Activated T-cell treated with anti-CD3 and anti-CD28 coated beads, Interleukin-2, amount 50 U/mL, for 1 hour (primary cell): ENCODE measurements around the gene SERPINA9.
"Not testable (repeated sequence)": the region's sequence is repeated elsewhere in the genome, so short reads cannot be mapped to it uniquely, and the experiment has no call there.

Source experiments
- DNase-seq: peaks from one replicate; pipeline ENCODE4 v3.0.0-alpha.2; 2020

Gene SERPINA9

DNA sequence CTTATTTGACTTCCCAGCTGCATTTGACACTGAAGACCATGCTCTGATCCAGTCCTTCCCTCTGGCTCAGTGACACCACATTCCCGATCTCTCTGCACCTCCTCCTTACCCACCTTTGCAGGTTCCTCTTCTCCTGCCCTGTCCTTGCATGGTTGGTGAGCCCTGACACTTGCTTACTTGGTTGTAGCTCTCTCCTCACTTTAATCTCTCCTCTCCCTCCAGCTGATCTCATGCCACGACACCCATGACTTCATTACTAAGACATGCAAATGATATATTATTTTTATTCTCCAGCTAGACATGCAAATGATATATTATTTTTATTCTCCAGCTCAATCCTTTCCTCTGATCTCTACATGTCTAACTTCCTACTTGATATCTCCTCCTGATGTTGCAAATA lies at the start of gene SERPINA9:
SERPINA9 (minus strand) TSS at position 175 of the 400 bp plus-strand sequence. CDS start 6,357 bp downstream, outside the sequence.
- no peak for DNase-seq

DNA sequence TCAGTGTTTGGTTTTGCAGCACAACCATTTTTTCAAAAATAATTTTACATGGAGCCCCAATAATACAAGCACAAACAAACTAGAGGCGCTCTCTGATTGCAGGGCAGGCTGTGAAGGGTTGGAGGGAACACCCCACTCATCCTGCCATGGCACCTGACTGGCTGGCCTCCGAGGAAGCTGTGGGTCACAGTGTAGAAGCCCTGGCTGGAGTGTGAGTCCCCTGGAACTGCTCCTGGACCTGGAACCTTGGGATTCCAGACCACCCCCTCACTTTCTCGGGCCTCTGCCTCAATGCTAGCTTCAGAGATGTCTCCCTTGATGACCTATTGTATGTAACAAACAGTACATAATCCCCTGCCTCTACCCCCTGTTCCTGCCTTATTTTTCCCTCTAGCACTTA lies 48.1 kb upstream of the SERPINA9 start:
- DNase-seq: no peak

- no peak for DNase-seq
These were observed 47.3 kb upstream of the SERPINA9 start for GRCh38 chr14:94523265-94523664.

- DNase-seq: no peak
These were observed 46.2 kb upstream of the SERPINA9 start for GRCh38 chr14:94522115-94522724.

GRCh38 chr14:94521375-94522114 lies 45.5 kb upstream of the SERPINA9 start:
- no peak for DNase-seq

DNA sequence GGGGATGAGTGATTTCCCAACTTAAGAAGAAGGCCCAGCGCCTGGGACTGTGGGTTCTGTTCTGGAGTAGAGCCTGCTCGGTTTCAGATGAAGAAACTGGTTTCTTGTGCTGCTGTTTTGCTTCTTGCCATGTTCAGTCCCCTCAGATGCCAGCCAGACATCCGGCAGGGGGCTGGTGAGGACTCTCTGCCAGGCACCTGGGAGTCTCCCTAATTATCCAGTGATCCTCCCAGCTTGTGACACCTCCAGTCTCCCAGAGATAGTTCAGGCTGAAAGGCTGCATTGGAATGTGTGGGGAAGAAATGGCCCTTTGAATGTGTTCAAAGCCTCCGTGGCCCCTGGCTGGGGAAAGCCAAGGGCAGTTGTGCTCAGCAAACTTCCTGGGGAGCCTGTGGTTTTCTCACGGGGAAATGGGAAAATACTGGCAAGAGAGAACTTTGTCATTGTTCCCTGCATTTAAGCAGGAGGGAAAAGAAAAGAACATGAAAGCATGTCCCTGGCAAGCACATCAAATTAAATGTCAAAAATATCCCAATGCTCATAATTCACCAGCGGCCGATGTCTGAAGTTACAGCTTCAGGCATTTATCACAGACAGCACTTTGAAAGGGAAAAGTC lies 41.8 kb upstream of the SERPINA9 start:
- DNase-seq: no peak

DNA sequence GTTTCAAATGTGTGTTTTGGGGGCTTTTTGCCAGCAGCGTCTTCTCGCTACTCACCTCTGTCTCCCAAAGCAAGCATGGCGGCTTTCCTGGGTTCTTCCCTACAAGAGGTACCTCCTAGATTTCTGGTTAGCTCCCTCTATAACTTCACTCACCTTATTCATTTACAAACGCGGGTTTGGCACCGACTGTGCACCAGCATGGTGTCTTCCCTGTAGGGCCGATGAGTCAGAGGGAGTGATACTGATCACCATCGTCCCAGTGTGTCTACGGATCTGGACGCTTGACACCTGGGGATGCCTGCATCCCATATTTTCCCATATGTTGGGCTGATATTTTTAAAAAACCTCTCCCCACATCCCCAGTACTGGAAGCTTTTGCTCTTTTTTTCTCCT lies 41.2 kb upstream of the SERPINA9 start:
- DNase-seq: no peak

- no peak for DNase-seq
These were observed 39.9 kb upstream of the SERPINA9 start for GRCh38 chr14:94515856-94516255.

DNA sequence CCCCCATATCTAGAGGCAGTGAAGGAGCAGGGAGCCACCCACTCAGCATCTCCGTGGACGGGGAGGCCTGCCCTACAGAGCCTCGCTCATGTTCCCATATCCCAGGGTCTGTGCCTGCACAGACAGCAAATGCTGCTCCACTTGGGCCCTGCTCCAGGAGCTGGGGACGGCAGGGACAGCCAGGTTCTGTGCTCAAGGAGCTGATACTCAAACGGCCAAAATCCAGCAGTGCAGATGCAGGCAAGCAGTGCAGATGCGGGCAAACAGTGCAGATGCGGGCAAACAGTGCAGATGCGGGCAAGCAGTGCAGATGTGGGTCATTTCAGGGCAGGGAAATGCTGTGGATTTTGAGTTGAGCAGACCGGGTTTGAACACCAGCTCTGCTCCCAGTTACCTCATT lies 39.4 kb upstream of the SERPINA9 start:
- DNase-seq: no peak

DNA sequence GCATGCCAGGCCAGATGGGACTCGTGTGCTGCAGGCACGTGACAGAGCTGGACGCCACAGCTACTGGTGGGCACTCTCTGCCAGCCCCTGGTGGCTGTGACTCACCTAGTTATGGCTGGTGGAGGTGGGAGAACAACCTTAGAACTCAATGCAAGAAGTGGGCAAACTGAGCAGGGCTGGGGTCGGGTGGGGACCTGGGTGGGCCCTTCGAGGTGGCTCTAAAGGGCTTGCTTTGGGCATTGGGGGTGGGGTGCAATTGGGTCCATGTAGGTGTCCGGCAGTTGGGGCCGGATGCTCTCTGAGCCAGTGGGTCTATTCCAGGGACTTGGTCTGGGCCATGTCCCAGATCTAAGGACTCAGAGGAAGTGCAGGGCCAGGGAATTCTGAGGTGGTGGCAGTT lies 38.4 kb upstream of the SERPINA9 start:
- no peak for DNase-seq

GRCh38 chr14:94510481-94510880 lies 34.5 kb upstream of the SERPINA9 start:
- DNase-seq: not testable (repeated sequence)

- no peak for DNase-seq
These were observed 33.4 kb upstream of the SERPINA9 start, which contains the start of gene SERPINA12 for GRCh38 chr14:94509356-94509755. Gene SERPINA12, minus strand, starts transcription at chr14:94509469. Its CDS starts 11,072 bp downstream, at chr14:94498397.

- no peak for DNase-seq
These were observed 29.6 kb upstream of the SERPINA9 start for GRCh38 chr14:94505641-94506040.

- DNase-seq: no peak
These were observed 29.2 kb upstream of the SERPINA9 start for GRCh38 chr14:94505206-94505605.

DNA sequence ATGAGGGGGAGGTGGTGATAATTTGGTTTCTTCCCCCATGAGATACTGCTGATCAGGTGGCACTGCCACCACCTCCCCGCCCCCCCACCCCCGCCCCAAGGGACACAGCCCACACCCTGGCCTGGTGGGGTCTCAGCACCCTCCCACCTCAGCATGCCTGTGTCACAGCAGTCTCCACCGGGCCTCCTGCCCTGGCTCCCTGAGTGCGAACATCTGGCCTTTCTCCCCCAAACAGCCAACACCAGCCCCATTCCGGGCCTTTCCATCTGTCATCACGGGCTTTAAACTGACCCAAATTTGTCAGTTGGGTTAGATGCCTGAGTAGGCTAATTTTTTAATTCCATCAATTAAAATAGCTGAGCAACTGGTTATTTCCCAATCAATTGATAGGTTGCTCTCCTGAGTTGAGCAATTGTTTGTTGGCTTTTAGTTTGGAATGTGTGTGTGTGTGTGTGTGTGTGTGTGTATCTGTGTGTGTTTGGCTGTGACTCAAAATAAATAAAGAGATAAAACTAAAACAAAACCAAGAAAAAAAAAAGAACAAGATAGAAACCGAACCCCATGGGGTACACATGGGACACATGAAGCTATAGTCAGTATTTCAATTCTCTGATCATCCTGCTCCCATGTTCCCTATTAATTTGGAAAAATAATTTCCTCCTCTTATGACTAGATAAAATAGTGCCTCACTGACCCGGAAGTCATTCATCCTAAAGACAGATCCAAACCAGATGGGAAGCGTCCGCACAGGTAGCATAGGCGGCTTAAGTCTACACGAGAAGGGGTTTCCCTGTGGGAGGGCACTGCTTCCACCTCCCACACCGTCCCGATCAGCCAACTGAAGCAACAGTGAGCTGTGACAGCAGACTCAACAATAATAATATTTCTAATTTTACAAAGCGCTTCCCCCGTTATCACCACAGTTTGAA lies 25.9 kb upstream of the SERPINA9 start:
- no peak for DNase-seq

- DNase-seq: no peak
These were observed 24.3 kb upstream of the SERPINA9 start for GRCh38 chr14:94500264-94500663.

GRCh38 chr14:94499673-94500072 lies 23.7 kb upstream of the SERPINA9 start:
- DNase-seq: no peak

DNA sequence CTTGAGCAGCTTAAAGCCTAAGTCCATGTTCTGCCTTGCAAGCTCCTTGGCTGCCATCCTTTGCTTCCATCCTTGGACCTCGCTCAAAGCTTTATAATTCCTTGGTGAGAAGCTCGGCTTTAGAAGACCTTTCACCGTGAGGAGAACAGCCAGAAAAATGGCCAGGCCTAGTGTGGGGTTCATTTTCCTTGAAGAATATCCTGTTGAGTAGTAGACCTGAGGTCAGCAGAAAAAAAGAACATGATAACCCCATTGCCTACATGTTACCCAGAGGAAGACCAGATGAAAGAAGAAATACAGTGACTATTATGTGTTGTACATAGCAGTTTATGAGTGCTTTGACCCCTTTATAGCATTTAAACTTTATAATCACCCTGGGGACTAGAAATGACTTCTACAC lies 22.2 kb upstream of the SERPINA9 start:
- no peak for DNase-seq

DNA sequence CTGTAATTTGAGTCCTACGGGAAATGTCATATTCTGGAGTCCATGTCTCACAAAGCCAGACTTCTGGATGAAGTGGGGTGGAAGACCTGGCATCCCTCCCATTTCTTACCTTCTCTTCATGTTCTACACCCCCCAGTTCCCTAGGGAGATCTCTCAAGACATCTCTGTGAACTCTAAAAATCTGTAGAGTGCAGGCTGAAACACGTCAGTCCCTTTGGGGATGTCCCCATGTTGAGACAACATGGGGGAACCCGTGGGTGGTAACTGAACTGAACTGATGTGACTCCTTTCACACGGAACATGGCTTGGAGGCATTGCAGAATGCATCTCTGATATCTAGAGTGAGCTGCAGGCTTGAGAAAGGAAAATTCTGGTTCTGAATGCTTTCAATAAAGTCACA lies 18.1 kb upstream of the SERPINA9 start:
- DNase-seq: no peak

DNA sequence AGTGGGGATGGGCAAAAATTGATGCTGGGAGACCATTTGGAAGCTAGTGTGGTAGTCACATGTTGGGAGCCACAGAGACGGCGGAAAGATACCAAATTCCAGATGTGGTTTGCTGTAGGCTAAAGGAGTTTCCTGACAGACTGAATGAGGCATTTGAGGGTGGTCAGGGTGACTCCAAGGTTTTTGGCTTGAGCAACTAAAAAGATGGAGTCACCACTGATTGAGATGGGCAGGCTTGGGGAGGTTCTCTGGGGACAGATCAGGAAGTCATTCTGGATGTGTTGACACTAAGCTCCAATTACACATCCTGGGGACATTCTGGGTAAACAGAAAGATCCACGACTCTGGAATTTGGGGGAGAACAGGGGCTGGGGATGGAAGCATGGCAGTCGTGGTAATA lies 15.5 kb upstream of the SERPINA9 start:
- no peak for DNase-seq

DNA sequence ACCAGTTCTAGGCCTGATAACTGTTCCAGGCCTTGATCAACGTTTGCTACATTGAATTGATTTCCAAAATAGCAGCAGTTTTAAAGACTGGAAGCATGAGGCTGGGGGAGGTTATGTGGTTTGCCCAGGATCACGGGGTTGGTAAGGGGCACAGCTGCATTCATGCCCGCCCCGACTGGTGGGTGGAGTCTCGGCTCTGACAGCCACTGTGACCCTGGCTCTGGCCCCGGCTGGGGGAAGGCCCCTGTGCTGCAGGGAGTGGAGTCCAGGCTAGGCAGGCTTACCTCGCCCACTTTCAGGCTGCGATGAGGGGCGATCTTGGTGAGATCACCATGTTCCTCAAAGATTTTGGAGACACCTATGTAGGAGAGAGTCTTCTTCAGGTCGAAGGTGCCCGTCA lies 13.3 kb upstream of the SERPINA9 start:
- DNase-seq: no peak

DNA sequence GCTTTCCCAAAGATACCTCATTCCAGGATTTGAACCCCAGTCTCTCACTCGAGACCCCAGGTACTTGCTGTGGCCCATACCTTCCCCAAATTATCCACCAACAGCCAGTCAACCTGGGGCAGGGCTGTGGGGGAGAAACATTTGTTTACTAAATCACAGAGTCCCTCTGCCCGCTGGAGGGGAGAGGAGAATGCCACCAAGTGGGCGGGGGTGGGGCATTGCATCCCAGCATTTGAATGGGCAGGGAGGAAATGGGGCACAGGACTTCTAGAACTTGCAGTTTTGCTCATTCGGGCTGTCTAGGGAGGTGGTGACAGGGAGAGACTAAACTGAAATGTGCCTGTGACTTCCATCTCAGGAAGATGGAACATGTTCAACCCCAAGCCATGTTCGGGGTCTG lies 10.9 kb upstream of the SERPINA9 start:
- DNase-seq: no peak
